GM21619 (cell line): Measurements from ENCODE around the gene CFC1.
A peak's percentile ranks its signal among the peaks of the same experiment; 100 is the strongest.
"Not testable (repeated sequence)": the region's sequence is repeated elsewhere in the genome, so short reads cannot be mapped to it uniquely, and the experiment has no call there.

Experiments
- ATAC-seq: cut with Tn5 transposase; IDR thresholded peaks from one replicate; pipeline ENCODE4 v1.9.1; 2021; ENCODE audit not compliant: unreplicated experiment

The CFC1 gene

GRCh38 chr2:130599393-130599792 lies at the start of gene CFC1:
Gene CFC1 (minus strand): TSS chr2:130599575. CDS start chr2:130599287, 288 bp downstream.
- ATAC-seq = not testable (repeated sequence)

GRCh38 chr2:130641688-130642087 lies 42.3 kb upstream of the CFC1 start:
- not testable (repeated sequence) for ATAC-seq

- not testable (repeated sequence) for ATAC-seq
Measured at GRCh38 chr2:130638973-130639372, 39.6 kb upstream of the CFC1 start.

GRCh38 chr2:130628784-130629475 lies 29.6 kb upstream of the CFC1 start:
- ATAC-seq = not testable (repeated sequence)

GRCh38 chr2:130611140-130611539 lies 11.8 kb upstream of the CFC1 start, which contains the start of gene POTEJ:
Gene POTEJ (plus strand): TSS chr2:130611440. CDS start chr2:130611533, 93 bp downstream.
- not testable (repeated sequence) for ATAC-seq

- ATAC-seq = not testable (repeated sequence)
Measured at GRCh38 chr2:130610486-130610885, 11.1 kb upstream of the CFC1 start.

- not testable (repeated sequence) for ATAC-seq
Measured at GRCh38 chr2:130609002-130609920, 9.9 kb upstream of the CFC1 start.

- ATAC-seq = not testable (repeated sequence)
Measured at GRCh38 chr2:130608276-130609001, 9.1 kb upstream of the CFC1 start.

- ATAC-seq = not testable (repeated sequence)
Measured at GRCh38 chr2:130601648-130602302, 2.4 kb upstream of the CFC1 start.

GRCh38 chr2:130599926-130600325 lies 551 bp upstream of the CFC1 start:
- not testable (repeated sequence) for ATAC-seq

GRCh38 chr2:130598463-130598862 lies 912 bp downstream of the CFC1 start:
- ATAC-seq = not testable (repeated sequence)

GRCh38 chr2:130597994-130598393 lies 1.4 kb downstream of the CFC1 start:
- ATAC-seq = not testable (repeated sequence)

- not testable (repeated sequence) for ATAC-seq
Measured at GRCh38 chr2:130596757-130597156, 2.6 kb downstream of the CFC1 start.

- ATAC-seq = not testable (repeated sequence)
Measured at GRCh38 chr2:130594011-130594410, 5.4 kb downstream of the CFC1 start.

- ATAC-seq = not testable (repeated sequence)
Measured at GRCh38 chr2:130592791-130593414, 6.5 kb downstream of the CFC1 start.

GRCh38 chr2:130590842-130591359 lies 8.5 kb downstream of the CFC1 start:
- ATAC-seq = not testable (repeated sequence)

GRCh38 chr2:130590170-130590841 lies 9.1 kb downstream of the CFC1 start:
- not testable (repeated sequence) for ATAC-seq

GRCh38 chr2:130588688-130589458 lies 10.5 kb downstream of the CFC1 start:
- peak; percentile 86 for ATAC-seq
